GM19043 (cell line): ENCODE data around the gene FSD2.

ENCODE experiments used
- ATAC-seq: cut with Tn5 transposase; IDR thresholded peaks from one replicate; pipeline ENCODE4 v1.9.1; 2021; ENCODE audit warnings: low read depth; ENCODE audit not compliant: unreplicated experiment

Gene FSD2

GRCh38 chr15:82805994-82806406 is at the start of gene FSD2:
Gene FSD2 (minus strand): TSS chr15:82806069. CDS start chr15:82787390, 18,679 bp downstream.
- peak; percentile 56 for ATAC-seq

GRCh38 chr15:82854554-82854953 is 48.7 kb upstream of the FSD2 start:
- ATAC-seq = no peak

- ATAC-seq = no peak
Measured at GRCh38 chr15:82852941-82853561, 47.2 kb upstream of the FSD2 start.

- ATAC-seq = no peak
Measured at GRCh38 chr15:82851981-82852511, 46.2 kb upstream of the FSD2 start.

- no peak for ATAC-seq
Measured at GRCh38 chr15:82851306-82851850, 45.5 kb upstream of the FSD2 start.

GRCh38 chr15:82850731-82851130 is 44.9 kb upstream of the FSD2 start:
- no peak for ATAC-seq

- ATAC-seq = no peak
Measured at GRCh38 chr15:82849556-82850512, 44.0 kb upstream of the FSD2 start.

GRCh38 chr15:82848241-82848993 is 42.5 kb upstream of the FSD2 start:
- no peak for ATAC-seq

GRCh38 chr15:82847703-82848102 is 41.8 kb upstream of the FSD2 start:
- no peak for ATAC-seq

- ATAC-seq = no peak
Measured at GRCh38 chr15:82846621-82847020, 40.8 kb upstream of the FSD2 start.

GRCh38 chr15:82845686-82846085 is 39.8 kb upstream of the FSD2 start:
- ATAC-seq = no peak

- ATAC-seq = no peak
Measured at GRCh38 chr15:82843566-82843965, 37.7 kb upstream of the FSD2 start.

- ATAC-seq = no peak
Measured at GRCh38 chr15:82840166-82840565, 34.3 kb upstream of the FSD2 start.

- no peak for ATAC-seq
Measured at GRCh38 chr15:82839136-82839535, 33.3 kb upstream of the FSD2 start.

- no peak for ATAC-seq
Measured at GRCh38 chr15:82838096-82838735, 32.3 kb upstream of the FSD2 start.

- no peak for ATAC-seq
Measured at GRCh38 chr15:82835391-82835917, 29.6 kb upstream of the FSD2 start.

GRCh38 chr15:82833362-82833682 is 27.5 kb upstream of the FSD2 start:
- no peak for ATAC-seq

- ATAC-seq = peak; percentile 85
Measured at GRCh38 chr15:82832601-82833361, 26.9 kb upstream of the FSD2 start.

- no peak for ATAC-seq
Measured at GRCh38 chr15:82831894-82832600, 26.2 kb upstream of the FSD2 start.
